ENCODE measurements around the gene MYH15. TPM values are rescaled to one million over a fixed set of nuclear protein-coding genes. Genes with fewer than 3 reads are reported as not detected.

MYH15 gene
- total RNA-seq, 6 experiments from 2014 or later, result 0.19 to 0.59 (median 0.31) TPM

DNA sequence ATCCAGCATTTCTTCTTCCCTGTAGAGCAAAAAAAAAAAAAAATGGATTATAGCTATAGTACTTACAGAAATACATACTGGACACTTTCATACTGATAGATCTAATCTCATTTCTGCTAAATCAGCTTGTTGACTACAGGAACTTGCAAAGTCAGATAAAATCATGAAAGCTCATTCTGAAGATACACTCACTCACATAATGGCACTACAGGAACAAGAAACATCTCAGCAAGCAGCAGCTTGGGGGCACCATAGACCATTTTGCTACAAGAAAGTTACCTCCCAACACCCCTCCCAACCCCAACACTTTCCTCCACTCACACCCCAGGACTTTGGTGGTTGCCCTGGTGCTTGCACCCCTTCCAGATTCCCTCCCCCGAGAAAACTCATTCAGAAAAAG lies 4.6 kb downstream of the MYH15 start:
- peaks cover 7% of the 10 kb centered on the region for H3K27me3 Mint-ChIP-seq (ENCODE audit: insufficient read depth)
- no peak for DNase-seq
- H3K27ac Mint-ChIP-seq, result no peak overlapping the region
- TF ChIP-seq, protein P1, sequence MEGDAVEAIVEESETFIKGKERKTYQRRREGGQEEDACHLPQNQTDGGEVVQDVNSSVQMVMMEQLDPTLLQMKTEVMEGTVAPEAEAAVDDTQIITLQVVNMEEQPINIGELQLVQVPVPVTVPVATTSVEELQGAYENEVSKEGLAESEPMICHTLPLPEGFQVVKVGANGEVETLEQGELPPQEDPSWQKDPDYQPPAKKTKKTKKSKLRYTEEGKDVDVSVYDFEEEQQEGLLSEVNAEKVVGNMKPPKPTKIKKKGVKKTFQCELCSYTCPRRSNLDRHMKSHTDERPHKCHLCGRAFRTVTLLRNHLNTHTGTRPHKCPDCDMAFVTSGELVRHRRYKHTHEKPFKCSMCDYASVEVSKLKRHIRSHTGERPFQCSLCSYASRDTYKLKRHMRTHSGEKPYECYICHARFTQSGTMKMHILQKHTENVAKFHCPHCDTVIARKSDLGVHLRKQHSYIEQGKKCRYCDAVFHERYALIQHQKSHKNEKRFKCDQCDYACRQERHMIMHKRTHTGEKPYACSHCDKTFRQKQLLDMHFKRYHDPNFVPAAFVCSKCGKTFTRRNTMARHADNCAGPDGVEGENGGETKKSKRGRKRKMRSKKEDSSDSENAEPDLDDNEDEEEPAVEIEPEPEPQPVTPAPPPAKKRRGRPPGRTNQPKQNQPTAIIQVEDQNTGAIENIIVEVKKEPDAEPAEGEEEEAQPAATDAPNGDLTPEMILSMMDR (IDR thresholded peaks at IDR 0.05), result no peak
- no peaks in the 10 kb centered on the region for H3K36me3 Mint-ChIP-seq (ENCODE audit: low read depth)
- H3K9me3 Mint-ChIP-seq, result no peaks in the 10 kb centered on the region
- H3K4me3 Mint-ChIP-seq, result no peak overlapping the region
- H3K4me1 Mint-ChIP-seq (ENCODE audit: low read depth), result peaks cover 2% of the 10 kb centered on the region; the same call in 1 of the 2 replicates

DNA sequence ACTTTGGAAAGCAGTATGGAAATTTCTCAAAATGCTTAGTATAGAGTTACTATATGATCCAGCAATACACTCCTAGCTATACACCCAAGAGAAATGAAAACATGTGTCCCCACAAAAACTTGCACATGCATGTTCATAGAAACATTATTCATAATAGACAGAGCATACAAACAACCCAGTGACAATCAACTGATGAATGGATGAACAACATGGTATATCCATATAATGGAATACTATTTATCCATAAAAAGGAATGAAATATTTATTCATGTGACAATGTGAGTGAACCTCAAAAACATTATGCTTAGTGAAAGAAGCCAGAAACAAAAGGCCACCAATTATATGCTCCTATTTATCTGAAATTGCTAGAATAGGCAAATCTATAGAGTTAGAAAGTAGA lies 6.7 kb downstream of the MYH15 start:
- Mint-ChIP-seq H3K9me3 (no peaks in the 10 kb centered on the region), H3K27me3 (ENCODE audit: insufficient read depth) (peaks cover 9% of the 10 kb centered on the region), H3K4me1 (ENCODE audit: low read depth) (peaks cover 6% of the 10 kb centered on the region; the same call in 1 of the 2 replicates), H3K27ac (no peak overlapping the region), H3K36me3 (ENCODE audit: low read depth) (no peaks in the 10 kb centered on the region), H3K4me3 (no peak overlapping the region)
- TF ChIP-seq, protein P1 (IDR thresholded peaks at IDR 0.05), result no peak
- DNase-seq, result no peak

DNA sequence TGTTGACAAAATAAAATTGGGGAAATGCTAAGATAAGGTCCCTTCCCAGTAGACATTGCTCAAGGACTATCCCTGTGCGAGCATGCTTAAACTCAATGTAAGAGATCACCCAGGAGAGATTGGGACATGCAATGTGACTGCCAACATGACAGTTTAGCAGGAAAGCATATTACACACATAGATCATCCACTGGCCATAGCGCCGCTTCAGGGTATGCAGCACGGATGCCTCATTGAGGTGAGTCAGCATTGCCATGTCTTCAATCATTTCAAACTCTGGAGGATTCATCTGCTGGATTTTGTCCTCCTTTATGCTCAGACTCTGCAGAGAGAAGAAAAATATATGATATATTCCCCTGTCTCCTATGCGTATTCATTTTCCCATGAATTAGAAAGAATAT lies 8.9 kb downstream of the MYH15 start:
- Mint-ChIP-seq H3K27ac (no peak overlapping the region), H3K36me3 (ENCODE audit: low read depth) (no peaks in the 10 kb centered on the region), H3K27me3 (ENCODE audit: insufficient read depth) (peaks cover 9% of the 10 kb centered on the region), H3K4me3 (no peak overlapping the region), H3K9me3 (no peaks in the 10 kb centered on the region), H3K4me1 (ENCODE audit: low read depth) (peaks cover 6% of the 10 kb centered on the region; the same call in 1 of the 2 replicates)
- TF ChIP-seq, protein P1 (IDR thresholded peaks at IDR 0.05), result no peak
- DNase-seq, result no peak

DNA sequence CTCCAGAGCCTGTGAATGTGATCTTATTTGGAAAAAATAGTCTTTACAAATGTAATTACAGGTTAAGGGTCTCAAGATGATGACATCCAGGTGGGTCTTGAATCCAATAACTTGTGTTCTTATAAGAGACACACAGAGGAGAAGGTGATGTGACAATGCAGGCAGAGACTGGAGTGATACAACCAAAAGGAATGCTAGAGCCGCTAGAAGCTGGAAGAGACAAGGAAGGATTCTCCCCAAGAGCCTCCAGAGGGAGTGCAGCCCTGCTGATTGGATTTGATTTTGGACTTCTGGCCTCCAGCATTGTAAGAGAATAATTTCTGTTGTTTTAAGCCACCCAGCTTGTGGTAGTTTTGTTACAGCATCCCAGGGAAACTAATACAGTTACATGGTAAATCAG lies 9.7 kb downstream of the MYH15 start:
- Mint-ChIP-seq H3K9me3 (no peaks in the 10 kb centered on the region), H3K36me3 (ENCODE audit: low read depth) (no peaks in the 10 kb centered on the region), H3K27me3 (ENCODE audit: insufficient read depth) (peaks cover 9% of the 10 kb centered on the region), H3K27ac (no peak overlapping the region), H3K4me3 (no peak overlapping the region), H3K4me1 (ENCODE audit: low read depth) (peaks cover 6% of the 10 kb centered on the region; the same call in 1 of the 2 replicates)
- DNase-seq, result peak; percentile 41
- TF ChIP-seq, protein P1 (IDR thresholded peaks at IDR 0.05), result peak; percentile 29; the same call in 1 of the 2 replicates

DNA sequence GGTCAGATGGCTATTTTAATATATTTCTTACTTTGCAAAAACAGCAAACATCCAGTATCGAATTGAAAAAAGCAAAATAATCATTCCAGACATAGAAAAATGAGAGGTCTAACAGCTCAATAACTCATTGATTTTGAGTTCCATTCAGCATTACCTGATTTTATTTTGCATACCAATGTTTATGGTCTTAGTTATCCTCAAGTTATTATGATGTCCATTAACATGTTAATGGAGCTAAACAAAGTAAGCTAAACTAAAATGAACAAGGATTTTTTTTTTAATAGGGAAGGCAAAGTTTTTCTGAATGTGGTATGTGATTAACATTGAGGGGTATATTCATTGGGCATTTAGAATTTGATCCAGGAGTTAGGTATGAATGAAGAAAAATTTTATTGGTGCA lies 13.1 kb downstream of the MYH15 start:
- H3K27ac Mint-ChIP-seq, result no peak overlapping the region
- DNase-seq, result no peak
- TF ChIP-seq, protein P1 (IDR thresholded peaks at IDR 0.05), result no peak
- H3K27me3 Mint-ChIP-seq (ENCODE audit: insufficient read depth), result peaks cover 7% of the 10 kb centered on the region; the same call in 1 of the 2 replicates
- no peaks in the 10 kb centered on the region for H3K9me3 Mint-ChIP-seq
- peaks cover 13% of the 10 kb centered on the region; the same call in 1 of the 2 replicates for H3K4me1 Mint-ChIP-seq (ENCODE audit: low read depth)
- no peak overlapping the region for H3K4me3 Mint-ChIP-seq
- H3K36me3 Mint-ChIP-seq (ENCODE audit: low read depth), result no peaks in the 10 kb centered on the region

DNA sequence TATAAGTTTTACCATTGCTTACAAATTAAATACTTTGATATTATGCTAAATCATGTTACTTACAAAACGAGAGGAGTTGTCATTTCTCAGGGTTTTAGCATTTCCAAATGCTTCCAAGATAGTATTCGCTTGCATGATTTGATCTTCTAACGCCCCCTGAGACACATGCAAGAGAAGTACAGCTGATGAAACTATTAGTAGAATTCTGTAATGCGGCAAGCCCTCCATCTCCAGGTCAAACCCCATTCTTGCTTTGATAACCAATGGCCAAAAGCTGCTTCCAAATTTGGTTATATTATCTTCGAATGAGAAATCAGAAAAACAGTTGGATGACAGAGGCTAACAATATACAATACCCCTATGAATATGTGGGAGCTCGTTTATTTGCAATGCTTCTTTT lies 14.7 kb downstream of the MYH15 start:
- Mint-ChIP-seq H3K9me3 (no peaks in the 10 kb centered on the region), H3K27ac (no peak overlapping the region), H3K4me3 (no peak overlapping the region), H3K27me3 (ENCODE audit: insufficient read depth) (peaks cover 1% of the 10 kb centered on the region; the same call in 1 of the 2 replicates), H3K4me1 (ENCODE audit: low read depth) (peaks cover 10% of the 10 kb centered on the region; the same call in 1 of the 2 replicates), H3K36me3 (ENCODE audit: low read depth) (no peaks in the 10 kb centered on the region)
- TF ChIP-seq, protein P1 (IDR thresholded peaks at IDR 0.05), result no peak
- no peak for DNase-seq

All from HFFc6 (cell line).